Measurements from ENCODE around the gene RPA3.
"Not testable (repeated sequence)": the region's sequence is repeated elsewhere in the genome, so short reads cannot be mapped to it uniquely, and the experiment has no call there.

Gene RPA3

DNA sequence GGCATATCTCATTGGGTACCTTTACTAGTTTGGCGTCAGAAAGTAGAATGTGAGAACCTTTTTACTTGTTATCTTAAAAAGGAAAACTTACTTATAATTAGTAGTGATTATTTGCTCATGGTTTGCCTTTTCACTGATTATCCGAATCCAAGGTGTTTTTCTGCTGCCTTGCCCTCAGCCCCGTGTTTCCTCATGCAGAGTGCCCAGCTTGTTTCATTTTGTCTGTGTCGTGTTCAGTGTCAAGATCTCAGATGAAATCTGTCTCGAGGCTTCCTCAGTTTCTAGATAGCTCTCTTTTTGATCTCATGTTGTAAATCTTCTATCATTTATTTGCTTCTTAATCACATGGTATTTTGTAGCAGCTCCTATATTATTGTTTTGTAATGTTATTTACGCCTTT, 30.1 kb downstream of the RPA3 start:
- no peak for DNase-seq (ENCODE audit: extremely low read depth, low read depth)
- no peak overlapping the region for H3K4me3 ChIP-seq (replicated peaks; ENCODE audit: low read depth, low read length)
- TF ChIP-seq, protein P1, sequence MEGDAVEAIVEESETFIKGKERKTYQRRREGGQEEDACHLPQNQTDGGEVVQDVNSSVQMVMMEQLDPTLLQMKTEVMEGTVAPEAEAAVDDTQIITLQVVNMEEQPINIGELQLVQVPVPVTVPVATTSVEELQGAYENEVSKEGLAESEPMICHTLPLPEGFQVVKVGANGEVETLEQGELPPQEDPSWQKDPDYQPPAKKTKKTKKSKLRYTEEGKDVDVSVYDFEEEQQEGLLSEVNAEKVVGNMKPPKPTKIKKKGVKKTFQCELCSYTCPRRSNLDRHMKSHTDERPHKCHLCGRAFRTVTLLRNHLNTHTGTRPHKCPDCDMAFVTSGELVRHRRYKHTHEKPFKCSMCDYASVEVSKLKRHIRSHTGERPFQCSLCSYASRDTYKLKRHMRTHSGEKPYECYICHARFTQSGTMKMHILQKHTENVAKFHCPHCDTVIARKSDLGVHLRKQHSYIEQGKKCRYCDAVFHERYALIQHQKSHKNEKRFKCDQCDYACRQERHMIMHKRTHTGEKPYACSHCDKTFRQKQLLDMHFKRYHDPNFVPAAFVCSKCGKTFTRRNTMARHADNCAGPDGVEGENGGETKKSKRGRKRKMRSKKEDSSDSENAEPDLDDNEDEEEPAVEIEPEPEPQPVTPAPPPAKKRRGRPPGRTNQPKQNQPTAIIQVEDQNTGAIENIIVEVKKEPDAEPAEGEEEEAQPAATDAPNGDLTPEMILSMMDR (IDR thresholded peaks at IDR 0.05; ENCODE audit: low read depth, low read length, missing control alignments) = no peak

DNA sequence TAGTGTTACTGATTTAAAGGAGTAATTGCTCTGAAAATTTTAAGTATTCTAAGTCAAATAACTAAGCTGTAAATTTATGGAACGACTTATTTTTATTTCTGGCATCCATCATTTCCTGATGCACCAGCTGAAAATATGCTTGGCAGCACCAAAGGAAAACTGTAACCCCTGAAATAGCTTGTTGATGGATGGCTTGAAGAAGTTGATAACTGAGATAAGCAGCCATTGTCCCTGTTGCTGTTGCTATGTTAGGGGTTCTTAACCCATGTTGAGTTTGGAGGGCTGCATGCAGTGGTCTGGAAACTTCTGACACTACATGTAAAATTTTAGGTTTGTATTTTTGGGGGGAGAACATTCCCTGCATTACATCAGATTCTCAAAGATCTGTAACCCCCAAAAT, 30.6 kb downstream of the RPA3 start:
- no peak overlapping the region for H3K4me3 ChIP-seq (replicated peaks; ENCODE audit: low read depth, low read length)
- no peak for DNase-seq (ENCODE audit: extremely low read depth, low read depth)
- TF ChIP-seq, protein P1 (IDR thresholded peaks at IDR 0.05; ENCODE audit: low read depth, low read length, missing control alignments) = no peak

DNA sequence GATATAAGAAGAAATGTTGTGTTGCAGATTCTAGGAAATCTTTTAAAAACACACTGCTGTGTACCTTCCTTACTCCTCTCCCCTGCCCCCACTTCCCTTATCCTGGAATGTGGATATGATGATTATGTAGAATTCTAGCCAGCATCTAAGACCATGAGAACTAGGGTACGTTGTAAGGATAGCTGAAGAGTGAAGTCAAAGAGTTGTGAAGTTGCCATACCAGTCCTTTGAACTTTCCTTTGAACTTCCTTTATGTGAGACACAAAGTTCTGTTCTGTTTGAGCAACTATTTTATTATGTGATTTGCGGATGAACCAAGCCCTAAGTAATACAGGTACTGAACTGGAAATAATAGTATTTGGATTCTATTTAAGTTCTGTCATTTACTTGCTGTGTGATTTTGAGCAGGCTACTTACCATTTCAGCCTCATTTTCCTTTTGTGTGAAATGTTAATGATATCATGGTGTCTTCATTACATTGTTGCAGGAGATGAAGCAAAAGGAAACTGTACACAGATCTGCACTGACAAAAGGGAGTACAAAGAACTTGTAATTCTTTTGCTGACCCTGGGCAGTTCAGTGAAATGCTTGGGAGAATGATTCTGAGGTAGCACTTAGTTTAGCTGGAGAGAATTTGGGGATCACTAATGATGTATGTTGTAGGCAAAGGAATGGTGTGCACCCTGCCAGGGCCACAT, 31.4 kb downstream of the RPA3 start:
- TF ChIP-seq, protein P1 (IDR thresholded peaks at IDR 0.05; ENCODE audit: low read depth, low read length, missing control alignments) = no peak
- no peak for DNase-seq (ENCODE audit: extremely low read depth, low read depth)
- H3K4me3 ChIP-seq (replicated peaks; ENCODE audit: low read depth, low read length) = no peak overlapping the region

DNA sequence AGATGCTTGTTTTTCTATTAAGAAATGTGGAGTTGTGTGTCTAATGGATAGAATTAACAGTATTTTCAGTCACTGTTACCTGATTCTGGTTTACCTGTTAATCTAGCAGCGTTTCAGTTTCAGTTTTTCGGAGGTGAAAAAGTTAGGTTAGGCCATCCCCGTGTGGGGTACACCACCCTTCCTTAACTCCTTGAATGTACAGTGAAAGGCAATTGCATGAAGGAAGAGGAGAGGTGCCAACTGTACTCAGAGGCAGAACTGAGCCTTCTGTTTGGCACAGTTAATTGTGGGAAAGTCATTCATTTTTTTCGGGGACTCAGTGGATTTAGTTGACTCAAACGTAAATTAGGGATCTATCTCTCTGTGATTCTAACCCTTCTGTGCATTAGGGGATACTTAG, 35.5 kb downstream of the RPA3 start:
- TF ChIP-seq, protein P1 (IDR thresholded peaks at IDR 0.05; ENCODE audit: low read depth, low read length, missing control alignments) = no peak
- H3K4me3 ChIP-seq (replicated peaks; ENCODE audit: low read depth, low read length) = no peak overlapping the region
- no peak for DNase-seq (ENCODE audit: extremely low read depth, low read depth)

DNA sequence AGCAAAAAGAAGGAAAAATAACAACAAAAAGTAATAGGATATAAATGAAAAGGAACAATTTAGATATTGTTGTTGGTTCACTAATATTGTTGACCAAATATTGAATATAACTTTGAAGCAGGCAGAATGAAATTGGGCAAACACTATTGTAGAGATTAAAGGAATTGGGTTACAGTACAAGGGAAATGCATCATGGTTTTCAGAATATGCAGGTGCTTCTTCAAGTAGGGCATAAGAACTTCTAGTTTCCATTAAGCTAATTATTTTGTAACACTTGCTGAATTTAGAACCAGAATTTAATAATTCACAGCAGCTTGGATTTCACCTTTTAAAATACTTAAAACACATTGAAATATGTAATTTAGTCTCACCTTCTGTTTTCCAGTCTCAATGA, 36.5 kb downstream of the RPA3 start:
- TF ChIP-seq, protein P1 (IDR thresholded peaks at IDR 0.05; ENCODE audit: low read depth, low read length, missing control alignments) = no peak
- no peak for DNase-seq (ENCODE audit: extremely low read depth, low read depth)
- no peak overlapping the region for H3K4me3 ChIP-seq (replicated peaks; ENCODE audit: low read depth, low read length)

DNA sequence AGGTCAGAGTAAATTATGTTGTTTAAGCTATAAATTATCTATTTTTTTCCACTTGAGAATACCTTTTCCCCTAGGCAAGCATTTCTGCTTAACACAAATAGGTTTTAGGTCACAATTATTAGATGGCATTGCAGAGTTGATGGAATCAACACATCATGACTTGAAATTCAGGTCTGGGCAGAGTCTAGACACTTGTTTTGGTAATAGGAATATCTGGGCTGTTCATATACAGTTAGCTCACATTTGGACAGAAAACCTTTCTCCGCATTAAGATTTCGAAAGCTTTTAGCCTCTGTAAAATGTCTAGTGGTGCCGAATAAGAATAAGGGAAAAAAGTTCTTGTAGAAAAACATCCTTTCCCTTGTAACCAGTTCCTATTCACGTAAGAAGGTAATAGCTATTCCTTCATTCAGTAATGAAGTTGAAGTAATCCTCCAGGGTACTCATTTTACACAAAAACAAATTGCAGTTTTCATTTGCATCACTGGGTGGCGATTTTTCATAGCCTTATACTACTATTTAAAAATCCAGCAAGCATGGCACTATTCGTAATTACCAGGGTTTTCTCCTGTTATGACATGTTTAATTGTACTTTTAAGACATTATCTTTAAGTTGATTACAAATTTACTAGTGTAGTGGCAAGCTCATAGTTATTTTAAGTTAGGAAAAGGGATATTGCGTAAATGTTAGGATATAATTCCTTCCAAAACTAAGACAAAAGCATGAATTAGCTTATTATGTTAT, 37.0 kb downstream of the RPA3 start:
- DNase-seq (ENCODE audit: extremely low read depth, low read depth) = no peak
- H3K4me3 ChIP-seq (replicated peaks; ENCODE audit: low read depth, low read length) = no peak overlapping the region
- TF ChIP-seq, protein P1 (IDR thresholded peaks at IDR 0.05; ENCODE audit: low read depth, low read length, missing control alignments) = peak; percentile 31

DNA sequence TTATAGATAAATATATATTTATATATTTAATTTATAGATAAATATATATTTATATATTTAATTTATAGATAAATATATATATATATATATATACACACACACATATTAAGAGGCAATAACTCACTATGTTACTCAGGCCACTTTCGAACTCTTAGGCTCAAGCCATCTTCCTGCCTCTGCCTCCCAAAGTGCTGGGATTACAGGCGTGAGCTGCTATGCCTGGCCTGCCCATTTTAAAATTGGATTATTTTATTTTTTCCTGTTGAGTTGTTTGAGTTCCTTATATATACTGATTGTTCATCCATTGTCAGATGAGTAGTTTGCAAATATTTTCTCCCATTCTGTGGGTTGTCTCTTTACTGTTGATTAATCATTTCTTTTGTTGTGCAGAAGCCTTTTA, 38.8 kb downstream of the RPA3 start:
- not testable (repeated sequence) for DNase-seq (ENCODE audit: extremely low read depth, low read depth); H3K4me3 ChIP-seq (replicated peaks; ENCODE audit: low read depth, low read length)

All from HFF-Myc (cell line).